ENCODE measurements around the gene MEPCE.
"Not testable (repeated sequence)": the region's sequence is repeated elsewhere in the genome, so short reads cannot be mapped to it uniquely, and the experiment has no call there.

The MEPCE gene, protein sequence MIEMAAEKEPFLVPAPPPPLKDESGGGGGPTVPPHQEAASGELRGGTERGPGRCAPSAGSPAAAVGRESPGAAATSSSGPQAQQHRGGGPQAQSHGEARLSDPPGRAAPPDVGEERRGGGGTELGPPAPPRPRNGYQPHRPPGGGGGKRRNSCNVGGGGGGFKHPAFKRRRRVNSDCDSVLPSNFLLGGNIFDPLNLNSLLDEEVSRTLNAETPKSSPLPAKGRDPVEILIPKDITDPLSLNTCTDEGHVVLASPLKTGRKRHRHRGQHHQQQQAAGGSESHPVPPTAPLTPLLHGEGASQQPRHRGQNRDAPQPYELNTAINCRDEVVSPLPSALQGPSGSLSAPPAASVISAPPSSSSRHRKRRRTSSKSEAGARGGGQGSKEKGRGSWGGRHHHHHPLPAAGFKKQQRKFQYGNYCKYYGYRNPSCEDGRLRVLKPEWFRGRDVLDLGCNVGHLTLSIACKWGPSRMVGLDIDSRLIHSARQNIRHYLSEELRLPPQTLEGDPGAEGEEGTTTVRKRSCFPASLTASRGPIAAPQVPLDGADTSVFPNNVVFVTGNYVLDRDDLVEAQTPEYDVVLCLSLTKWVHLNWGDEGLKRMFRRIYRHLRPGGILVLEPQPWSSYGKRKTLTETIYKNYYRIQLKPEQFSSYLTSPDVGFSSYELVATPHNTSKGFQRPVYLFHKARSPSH

DNA sequence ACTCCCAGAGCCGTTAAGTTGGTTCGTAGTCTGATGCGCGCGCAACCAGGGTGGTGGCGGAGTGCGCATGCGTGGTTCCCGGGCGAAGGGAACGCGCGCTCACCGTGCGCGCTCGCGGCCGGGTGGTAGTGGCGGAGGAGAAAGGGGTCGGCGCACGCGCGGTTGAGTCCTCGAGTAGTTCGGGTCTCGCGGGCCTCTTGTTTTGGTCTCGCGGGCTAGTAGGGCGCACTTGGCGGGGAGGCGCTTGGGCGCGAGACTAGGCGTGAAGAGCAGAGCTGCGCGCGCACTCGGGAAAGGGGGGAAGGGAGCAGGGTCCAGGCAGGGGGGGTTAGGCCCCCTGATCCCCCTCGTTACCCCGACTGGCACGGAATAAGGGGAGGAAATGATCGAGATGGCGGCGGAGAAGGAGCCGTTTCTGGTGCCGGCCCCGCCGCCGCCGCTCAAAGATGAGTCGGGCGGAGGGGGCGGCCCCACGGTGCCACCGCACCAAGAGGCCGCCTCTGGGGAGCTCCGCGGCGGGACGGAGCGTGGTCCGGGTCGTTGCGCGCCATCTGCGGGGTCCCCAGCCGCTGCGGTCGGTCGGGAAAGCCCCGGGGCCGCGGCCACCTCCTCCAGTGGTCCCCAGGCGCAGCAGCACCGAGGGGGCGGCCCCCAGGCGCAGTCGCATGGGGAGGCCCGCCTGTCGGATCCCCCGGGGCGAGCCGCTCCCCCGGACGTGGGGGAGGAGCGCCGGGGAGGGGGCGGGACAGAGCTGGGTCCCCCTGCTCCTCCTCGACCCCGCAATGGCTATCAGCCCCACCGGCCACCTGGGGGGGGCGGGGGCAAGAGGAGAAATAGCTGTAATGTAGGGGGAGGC, at the start of gene MEPCE:
MEPCE (plus strand) TSS at position 195 of the 856 bp plus-strand sequence; CDS start at position 383, 188 bp downstream.
- peak; percentile 100 for DNase-seq (ENCODE audit: low spot score)

DNA sequence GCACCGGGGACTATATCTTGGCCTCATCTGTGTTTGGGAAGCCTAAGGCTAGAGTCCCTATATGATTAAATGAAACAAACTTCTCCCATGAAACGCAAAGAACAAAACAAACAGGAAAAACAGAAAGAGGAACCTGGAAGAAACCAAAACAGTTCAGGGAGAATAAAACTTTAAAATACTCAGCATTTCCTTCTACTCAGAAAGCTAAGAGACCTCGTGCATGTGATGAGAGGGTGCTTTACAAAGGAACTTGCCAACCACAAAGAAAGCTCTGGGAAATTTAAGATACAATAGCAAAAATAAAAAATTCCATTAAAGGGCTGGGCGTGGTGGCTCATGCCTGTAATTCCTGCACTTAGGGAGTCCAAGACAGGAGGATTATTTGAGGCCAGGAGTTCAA, 49.4 kb upstream of the MEPCE start:
- no peak for DNase-seq (ENCODE audit: low spot score)

DNA sequence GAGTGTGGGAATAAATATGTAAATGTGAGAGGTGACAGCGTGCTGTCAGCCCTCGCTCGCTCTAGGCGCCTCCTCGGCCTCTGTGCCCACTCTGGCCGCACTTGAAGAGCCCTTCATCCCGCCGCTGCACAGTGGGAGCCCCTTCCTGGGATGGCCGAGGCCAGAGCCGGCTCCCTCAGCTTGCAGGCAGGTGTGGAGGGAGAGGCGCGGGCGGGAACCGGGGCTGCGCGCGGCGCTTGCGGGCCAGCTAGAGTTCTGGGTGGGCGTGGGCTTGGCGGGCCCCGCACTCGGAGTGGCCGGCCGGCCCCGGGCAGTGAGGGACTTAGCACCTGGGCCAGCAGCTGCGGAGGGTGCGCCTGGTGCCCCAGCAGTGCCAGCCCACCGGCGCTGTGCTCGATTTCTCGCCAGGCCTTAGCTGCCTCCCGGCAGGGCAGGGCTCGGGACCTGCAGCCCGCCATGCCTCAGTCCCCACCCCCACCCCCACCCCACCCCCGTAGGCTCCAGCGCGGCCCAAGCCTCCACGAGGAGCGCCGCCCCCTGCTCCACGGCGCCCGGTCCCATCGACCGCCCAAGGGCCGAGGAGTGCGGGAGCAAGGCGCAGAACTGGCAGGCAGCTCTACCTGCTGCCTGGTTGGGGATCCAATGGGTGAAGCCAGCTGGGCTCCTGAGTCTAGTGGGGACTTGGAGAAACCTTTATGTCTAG, 47.9 kb upstream of the MEPCE start:
- not testable (repeated sequence) for DNase-seq (ENCODE audit: low spot score)

DNA sequence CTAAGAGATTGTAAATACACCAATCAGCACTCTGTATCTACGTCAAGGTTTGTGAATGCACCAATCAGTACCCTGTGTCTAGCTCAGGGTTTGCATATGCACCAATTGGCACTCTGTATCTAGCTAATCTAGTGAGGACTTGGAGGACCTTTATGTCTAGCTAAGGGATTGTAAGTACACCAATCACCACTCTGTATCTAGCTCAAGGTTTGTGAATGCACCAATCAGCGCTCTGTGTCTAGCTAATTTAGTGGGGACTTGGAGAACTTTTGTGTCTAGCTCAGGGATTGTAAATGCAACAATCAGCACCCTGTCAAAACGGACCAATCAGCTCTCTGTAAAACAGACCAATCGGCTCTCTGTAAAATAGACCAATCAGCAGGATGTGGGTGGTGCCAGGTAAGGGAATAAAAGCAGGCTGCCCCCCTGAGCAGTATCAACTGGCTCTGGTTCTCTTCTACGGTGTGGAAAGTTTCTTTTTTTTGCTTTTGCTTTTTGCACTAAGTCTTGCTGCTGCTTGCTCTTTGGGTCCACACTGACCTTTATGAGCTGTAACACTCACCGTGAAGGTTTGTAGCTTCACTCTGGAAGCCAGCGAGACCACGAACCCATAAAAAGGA, 47.3 kb upstream of the MEPCE start:
- not testable (repeated sequence) for DNase-seq (ENCODE audit: low spot score)

DNA sequence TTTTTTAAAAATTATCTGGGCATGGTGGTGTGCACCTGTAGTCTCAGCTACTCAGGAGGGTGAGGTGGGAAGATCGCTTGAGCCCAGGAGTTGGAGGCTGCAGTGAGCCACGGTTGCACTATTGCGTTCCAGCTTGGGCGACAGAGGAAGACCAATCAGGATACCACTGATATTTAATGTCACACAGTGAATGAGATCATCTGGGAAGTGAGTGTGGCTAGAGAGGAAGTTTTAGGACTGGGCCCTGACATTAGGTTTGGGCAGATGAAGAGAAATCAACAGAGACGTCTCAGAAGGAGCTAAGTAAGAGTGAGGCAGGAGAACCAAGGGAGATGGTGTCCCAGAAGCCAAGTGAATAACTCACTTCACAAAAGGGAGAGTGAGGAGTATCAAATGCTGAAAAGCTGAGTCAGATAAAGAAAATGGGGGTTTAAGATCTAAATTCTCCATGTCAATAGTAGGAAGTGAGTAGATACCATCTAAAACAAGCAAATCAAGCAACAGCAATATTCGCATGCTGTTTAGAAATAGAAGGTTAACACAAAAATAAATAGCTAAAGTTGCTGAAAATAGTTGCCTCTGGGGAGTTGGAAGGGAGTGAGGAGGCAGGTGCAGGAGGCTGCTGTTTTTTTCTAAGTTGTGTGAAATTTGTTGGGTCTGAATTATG, 44.9 kb upstream of the MEPCE start:
- no peak for DNase-seq (ENCODE audit: low spot score)

DNA sequence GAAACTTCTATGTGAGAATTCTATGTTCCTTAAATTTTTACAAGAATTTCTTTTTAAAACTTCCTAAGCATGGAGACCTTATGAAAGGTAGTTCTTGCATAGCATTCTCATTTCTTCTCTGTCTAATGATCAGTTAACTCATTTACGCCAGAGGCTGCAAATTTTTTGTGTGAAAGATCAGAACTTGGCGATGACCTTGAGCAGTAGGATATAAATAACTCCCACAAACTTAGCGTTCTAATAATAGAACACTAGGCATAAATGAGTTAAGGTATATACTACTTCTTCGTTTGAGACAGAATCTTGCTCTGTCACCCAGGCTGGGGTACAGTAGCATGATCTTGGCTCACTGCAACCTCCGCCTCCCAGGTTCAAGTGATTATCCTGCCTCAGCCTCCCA, 42.7 kb upstream of the MEPCE start:
- DNase-seq (ENCODE audit: low spot score), result no peak

DNA sequence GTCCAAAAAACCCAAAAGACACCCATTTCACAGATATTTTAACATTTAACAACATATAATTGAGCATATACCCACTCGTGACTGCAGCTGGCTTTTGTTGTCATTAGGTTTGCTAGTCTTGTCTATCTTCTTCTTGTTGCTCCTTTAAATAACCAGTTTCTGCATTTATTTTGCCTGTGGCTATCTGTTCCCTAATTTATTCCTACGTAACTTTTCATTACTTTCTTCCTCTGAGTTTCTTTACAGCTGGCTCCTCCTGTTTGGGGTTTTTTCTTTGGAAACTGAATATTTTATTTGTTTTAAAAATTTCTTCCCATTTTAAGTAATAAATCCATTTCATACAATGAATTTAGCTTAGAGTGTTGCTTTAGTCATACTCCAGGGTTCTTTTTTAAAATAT, 41.9 kb upstream of the MEPCE start:
- DNase-seq (ENCODE audit: low spot score), result no peak

DNA sequence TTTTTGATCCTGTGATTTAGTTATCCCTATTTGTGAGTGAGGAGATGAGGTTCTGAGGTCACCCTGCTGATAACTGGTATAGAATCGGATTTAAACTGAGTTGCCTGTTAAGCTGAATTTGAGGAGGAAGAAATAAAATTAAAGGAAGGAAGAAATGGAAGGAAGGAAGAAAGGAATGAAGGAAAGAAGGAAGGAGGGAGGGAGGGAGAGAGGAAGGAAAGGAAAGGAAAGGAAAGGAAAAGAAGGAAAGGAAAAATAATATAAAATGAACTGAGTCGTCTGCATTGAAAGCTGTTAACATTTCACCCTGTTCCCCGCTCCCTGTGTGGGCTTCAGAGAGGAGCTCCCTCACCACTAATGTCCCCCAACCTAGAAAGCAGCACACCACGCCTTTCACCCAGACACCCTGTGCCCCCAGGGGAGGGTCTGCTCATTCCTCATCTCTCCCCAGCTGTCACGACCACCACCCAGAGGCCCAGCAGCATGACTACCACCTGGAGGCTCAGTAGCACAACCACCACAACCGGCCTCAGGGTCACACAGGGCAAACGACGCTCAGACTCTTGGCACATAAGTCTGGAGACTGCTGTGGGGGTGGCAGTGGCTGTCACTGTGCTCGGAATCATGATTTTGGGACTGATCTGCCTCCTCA, 40.1 kb upstream of the MEPCE start:
- DNase-seq (ENCODE audit: low spot score), result no peak

DNA sequence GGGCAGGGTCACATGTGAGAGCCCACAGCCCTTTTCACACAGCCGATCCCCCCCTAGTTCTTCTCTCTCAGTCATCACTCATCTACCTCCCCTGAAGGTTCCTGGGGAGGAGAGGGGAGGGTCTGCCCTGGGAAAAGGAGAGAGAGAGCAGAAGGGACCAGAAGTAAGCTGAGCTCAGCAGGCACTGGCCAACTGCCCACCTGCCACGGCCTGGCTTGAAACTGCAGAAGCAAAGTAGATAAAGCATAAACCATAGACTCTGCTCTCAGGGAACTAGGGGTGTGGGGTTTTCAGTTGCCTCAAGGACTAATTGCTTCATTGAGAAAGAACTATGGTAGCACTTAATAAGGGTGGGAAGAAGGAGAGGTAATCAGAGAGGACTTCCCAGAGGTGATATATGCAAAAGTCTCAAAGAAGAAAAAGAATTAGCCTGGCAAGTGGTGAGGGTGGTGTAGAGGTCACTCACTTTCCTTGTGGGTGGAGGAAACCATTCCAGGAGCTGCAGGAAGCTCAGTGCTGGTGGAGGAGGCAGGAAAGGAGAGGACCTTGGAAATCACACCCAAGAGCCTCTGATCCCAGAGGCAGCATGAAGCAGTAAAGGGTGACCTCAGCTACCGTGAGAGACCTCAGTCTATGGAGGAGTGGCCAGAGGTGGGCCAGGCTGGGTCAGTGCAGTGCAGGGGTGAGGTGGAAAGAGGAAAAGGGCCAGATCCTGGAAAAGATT, 39.2 kb upstream of the MEPCE start:
- no peak for DNase-seq (ENCODE audit: low spot score)

DNA sequence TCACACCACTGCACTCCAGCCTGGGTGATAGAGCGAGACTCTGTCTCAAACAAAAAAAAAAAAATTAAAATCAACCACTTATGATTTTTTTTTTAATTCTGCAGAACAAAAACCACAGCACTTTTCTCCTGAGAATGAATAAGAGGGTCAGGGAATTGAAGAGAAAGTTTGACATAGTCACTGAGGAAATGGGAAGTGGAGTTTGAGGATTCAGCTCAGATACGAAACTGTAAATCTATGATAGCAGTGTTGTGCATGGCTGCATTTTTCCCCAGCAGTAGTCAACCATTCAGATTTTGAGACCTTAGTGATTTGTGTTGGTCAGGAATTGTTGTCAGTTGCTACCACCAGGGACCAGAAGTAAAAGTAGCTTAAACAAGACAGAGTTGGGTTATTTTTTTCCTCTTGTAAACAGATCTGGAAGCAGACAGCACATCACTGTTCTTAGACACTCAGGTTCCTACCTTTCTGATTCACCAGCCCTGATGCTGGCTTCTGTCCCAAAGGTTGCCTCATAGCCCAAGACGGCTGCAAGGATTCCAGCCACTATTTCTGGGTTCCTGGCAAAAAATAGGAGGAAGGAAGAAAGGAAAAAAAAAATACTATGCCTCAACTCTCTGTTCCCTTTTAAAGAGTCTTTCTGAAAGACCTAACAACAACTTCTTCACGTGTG, 36.3 kb upstream of the MEPCE start:
- no peak for DNase-seq (ENCODE audit: low spot score)

DNA sequence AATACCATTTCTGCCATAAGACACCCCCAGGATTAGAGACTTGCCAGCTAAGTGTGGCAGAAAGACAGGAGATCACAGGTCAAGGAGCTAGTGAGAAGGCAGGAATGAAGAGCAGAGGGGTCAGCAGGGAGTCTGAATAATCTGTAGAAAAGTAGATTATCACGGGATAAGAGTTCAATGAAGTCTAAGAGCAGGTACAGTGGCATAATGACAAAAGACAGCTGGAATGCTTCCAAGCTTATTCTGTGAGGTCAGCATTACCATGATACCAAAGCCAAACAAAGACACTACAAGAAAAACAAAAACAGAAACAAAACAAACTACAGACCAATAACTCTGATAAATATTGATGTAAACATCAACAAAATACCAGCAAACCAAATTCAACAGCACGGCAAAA, 35.6 kb upstream of the MEPCE start:
- DNase-seq (ENCODE audit: low spot score), result no peak

DNA sequence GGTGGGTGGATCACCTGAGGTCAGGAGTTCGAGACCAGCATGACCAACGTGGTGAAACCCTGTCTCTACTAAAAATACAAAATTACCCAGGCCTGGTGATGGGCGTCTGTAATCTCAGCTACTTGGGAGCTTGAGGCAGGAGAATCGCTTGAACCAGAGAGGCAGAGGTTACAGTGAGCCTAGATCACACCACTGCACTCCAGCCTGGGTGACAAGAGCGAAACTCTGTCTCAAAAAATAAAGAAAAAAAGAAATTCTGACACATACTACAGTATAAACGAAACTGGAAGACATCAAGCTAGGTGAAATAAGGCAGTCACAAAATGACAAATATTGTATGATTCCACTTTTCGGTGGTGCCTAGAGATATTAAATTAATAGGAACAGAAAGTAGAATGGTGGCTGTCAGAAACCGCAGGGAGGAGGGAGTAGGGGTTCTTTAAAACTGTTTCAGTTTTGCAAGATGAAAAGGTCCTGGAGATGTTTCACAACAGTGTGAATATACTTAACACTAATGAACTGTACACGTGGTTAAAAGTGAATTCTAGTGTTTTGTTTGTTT, 33.1 kb upstream of the MEPCE start:
- no peak for DNase-seq (ENCODE audit: low spot score)

DNA sequence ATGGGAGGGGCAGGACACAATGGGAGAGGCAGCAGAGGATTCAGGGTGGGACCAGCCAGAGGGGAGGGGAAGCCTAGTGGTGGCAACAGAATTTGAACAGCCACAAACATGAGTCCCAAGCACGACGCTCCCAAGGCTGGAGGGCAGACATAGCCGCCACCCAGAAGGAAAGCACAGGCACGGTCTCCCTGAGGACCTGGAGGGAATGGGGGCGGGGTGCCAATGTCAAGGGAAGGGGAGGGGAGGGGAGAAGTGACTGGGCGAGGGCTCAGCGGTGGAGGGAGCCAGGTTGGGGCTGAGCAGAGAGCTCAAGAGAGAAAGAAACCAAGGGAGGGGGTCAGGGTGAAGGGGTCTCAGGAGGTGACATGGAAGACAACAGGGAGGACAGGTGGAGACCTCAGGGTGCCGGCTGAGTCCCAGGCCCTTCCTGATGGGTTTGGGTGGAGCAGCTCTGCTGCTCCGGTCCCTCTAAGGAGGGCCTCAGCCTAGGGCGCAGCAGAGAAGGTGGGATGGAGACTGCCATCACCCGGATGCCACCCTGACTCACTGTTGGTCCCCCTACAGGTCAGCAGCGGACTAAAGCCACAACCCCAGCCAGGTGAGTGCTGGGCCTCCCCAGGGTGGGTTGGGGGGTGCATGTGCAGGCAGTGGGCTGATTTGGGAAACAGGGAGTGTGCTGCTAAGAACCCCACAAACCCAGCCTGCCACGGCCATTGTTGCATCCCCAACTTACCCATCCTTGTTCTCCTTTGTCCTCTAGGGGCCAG, 32.1 kb upstream of the MEPCE start:
- DNase-seq (ENCODE audit: low spot score), result no peak

DNA sequence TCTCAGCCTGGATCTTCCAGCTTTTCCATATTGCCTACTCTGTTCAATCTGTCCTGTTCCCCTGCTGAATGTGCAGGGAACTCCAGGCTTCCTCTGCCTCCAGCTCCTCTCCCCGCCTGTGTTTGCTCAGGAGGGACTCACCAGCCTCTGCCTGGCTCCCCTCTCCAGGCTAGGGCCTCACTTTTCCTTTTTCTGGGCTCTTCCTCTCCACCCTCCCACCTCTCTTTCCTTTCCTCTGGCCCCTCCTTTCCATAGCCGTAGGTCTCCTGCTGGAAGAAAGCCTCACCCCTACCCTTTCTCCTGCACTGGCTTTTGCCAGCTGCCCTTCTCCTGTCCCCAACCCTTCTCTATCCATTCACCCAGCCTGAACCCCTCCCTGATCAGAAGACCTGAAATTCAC, 31.4 kb upstream of the MEPCE start:
- no peak for DNase-seq (ENCODE audit: low spot score)

DNA sequence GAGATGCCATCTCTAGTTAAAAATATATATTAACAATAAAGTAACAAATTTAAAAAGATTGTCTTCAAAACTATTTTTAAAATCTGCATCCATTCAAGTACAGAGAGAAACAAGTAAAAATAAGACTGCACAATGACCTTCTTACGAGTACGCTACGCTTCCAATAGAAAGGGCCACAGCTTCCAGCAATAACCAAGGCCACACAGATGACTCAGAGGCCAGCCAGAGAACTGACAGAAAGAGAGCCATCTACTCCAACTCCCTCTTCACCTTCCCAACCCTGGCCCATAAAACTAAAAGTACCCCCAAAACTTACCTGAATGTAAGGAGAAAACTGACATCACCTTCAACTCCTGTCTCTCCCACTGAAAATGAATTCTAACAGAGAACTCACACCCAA, 29.6 kb upstream of the MEPCE start:
- DNase-seq (ENCODE audit: low spot score), result no peak

DNA sequence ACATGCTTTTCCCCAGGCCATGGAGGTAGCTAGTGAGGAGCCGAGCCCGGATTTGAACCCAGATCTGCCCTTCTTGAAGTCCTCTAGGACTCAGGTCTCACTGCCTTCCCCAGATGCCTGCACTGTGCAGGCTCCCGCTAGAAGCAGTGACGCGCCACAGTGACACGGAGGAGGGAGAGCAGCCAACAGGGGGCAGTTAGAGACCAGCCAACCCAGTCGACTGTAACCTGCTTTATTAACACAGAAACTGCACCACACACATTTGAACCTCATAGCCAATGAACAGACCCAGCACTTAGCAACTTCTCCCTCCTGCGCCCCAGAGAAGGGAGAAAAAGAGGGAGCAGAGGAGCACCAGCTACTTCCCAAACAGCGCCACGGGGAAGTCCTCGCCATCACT, 29.0 kb upstream of the MEPCE start:
- peak; percentile 46 for DNase-seq (ENCODE audit: low spot score)

DNA sequence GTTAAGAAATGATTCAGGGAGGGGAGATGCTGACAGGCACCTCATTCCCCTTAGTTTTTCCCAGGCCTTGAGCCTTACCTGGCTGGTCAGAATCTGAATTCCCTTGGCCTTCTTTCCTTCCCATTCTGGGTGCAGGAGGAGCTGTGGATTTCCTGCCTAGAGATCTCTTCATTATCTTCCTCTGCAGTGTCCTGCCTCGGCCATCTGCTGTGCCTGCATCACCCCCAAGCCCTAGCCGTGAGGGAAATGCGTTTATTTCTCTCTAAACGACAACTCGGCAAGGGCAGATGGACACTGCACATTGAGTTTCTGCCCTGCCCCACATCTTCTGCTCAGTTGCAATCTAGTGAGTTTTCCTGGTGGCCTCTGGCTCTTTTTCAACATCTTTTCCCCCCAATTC, 27.8 kb upstream of the MEPCE start:
- DNase-seq (ENCODE audit: low spot score), result no peak

DNA sequence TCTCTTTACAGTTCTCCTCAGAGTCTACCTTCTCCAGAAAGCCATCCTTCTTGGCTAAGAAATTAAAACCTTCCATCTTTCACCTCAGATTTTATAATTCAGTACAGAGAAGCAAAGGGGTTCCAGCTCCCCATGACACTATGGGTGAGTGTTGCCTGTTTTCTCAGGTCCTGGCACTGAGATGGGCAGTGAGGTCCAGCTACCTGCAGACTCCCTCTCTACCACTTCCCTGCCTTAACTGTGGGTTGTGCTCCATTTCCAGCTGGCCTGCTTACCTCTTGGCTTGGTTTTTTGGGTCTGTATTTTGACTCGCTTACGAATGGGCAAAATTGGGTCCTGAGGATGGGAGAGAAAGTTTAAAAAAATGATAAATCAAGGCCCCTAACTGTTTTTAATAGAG, 27.4 kb upstream of the MEPCE start:
- DNase-seq (ENCODE audit: low spot score), result no peak

Measured in HuH-7 (cell line).